Endothelial cell (in vitro differentiated cells): ENCODE data around the gene THUMPD1. TPM values are rescaled to one million over a fixed set of nuclear protein-coding genes. Genes with fewer than 3 reads are reported as not detected.
A peak's percentile ranks its signal among the peaks of the same experiment; 100 is the strongest.

Source experiments
- DNase-seq: peaks from one replicate; pipeline ENCODE4 v3.0.0; 2021; ENCODE audit warnings: low spot score
- H3K27ac Mint-ChIP-seq: one replicate; pipeline ENCODE4 v1.8.0; 2021; ENCODE audit warnings: mixed read lengths, inconsistent platforms; ENCODE audit not compliant: unreplicated experiment
- H3K27me3 Mint-ChIP-seq: one replicate; pipeline ENCODE4 v1.8.0; 2021; ENCODE audit warnings: mild to moderate bottlenecking, moderate library complexity, mixed read lengths, inconsistent platforms; ENCODE audit not compliant: unreplicated experiment
- H3K36me3 Mint-ChIP-seq: one replicate; pipeline ENCODE4 v1.8.0; 2021; ENCODE audit warnings: mild to moderate bottlenecking, low read depth, mixed read lengths, inconsistent platforms; ENCODE audit not compliant: unreplicated experiment
- H3K4me1 Mint-ChIP-seq: one replicate; pipeline ENCODE4 v1.8.0; 2021; ENCODE audit warnings: mild to moderate bottlenecking, mixed read lengths, inconsistent platforms; ENCODE audit not compliant: unreplicated experiment
- H3K4me3 Mint-ChIP-seq: one replicate; pipeline ENCODE4 v1.8.0; 2021; ENCODE audit warnings: mild to moderate bottlenecking, mixed read lengths, inconsistent platforms; ENCODE audit not compliant: unreplicated experiment
- H3K9me3 Mint-ChIP-seq: one replicate; pipeline ENCODE4 v1.8.0; 2021; ENCODE audit warnings: mixed read lengths, inconsistent platforms; ENCODE audit not compliant: unreplicated experiment
- total RNA-seq: library from RNA; stranded (reverse); fragmentation: NEBNext Ultra II Directional; extraction: Animal tissue kit (Norgen Biotek cat#: 25700); gene quantifications from one replicate; pipeline ENCODE4 v1.2.1, GENCODE V29; 2021; ENCODE audit not compliant: unreplicated experiment
- TF ChIP-seq, protein P1 (sequence below): fragments of 200-600 bp; sonication (generic); IDR thresholded peaks from one replicate; pipeline ENCODE4 v1.5.0; 2021; ENCODE audit warnings: antibody characterized with exemption; ENCODE audit not compliant: unreplicated experiment

The THUMPD1 gene
- total RNA-seq, 1 donor from 2014 or later: 32.2 TPM

DNA sequence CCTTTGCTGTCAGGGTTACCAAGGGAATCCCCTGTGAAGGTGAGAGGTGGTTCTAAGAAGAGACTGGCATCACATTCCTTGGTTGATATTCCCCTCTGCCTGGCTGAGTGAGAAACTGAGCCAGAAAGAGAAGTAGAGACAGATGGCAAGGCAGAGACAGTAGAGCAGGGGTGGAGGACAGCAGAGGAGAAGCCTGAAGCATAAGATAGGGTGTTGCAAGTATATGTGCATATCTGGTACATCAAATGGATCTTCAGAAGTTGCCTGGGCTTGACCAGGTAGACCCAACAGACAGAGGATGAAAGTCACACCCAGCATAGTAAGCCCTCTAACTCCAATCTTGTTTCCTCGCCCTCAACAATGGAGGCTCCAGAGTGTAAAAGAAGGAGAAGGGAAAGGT is 7.9 kb upstream of the THUMPD1 start:
- H3K4me3 Mint-ChIP-seq: no peak overlapping the region
- DNase-seq: no peak
- H3K4me1 Mint-ChIP-seq: peaks cover 5% of the 10 kb centered on the region
- H3K36me3 Mint-ChIP-seq: peaks cover 5% of the 10 kb centered on the region
- no peaks in the 10 kb centered on the region for H3K9me3 Mint-ChIP-seq
- TF ChIP-seq, protein P1, sequence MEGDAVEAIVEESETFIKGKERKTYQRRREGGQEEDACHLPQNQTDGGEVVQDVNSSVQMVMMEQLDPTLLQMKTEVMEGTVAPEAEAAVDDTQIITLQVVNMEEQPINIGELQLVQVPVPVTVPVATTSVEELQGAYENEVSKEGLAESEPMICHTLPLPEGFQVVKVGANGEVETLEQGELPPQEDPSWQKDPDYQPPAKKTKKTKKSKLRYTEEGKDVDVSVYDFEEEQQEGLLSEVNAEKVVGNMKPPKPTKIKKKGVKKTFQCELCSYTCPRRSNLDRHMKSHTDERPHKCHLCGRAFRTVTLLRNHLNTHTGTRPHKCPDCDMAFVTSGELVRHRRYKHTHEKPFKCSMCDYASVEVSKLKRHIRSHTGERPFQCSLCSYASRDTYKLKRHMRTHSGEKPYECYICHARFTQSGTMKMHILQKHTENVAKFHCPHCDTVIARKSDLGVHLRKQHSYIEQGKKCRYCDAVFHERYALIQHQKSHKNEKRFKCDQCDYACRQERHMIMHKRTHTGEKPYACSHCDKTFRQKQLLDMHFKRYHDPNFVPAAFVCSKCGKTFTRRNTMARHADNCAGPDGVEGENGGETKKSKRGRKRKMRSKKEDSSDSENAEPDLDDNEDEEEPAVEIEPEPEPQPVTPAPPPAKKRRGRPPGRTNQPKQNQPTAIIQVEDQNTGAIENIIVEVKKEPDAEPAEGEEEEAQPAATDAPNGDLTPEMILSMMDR: no peak
- H3K27ac Mint-ChIP-seq: no peak overlapping the region
- peaks cover 5% of the 10 kb centered on the region for H3K27me3 Mint-ChIP-seq

DNA sequence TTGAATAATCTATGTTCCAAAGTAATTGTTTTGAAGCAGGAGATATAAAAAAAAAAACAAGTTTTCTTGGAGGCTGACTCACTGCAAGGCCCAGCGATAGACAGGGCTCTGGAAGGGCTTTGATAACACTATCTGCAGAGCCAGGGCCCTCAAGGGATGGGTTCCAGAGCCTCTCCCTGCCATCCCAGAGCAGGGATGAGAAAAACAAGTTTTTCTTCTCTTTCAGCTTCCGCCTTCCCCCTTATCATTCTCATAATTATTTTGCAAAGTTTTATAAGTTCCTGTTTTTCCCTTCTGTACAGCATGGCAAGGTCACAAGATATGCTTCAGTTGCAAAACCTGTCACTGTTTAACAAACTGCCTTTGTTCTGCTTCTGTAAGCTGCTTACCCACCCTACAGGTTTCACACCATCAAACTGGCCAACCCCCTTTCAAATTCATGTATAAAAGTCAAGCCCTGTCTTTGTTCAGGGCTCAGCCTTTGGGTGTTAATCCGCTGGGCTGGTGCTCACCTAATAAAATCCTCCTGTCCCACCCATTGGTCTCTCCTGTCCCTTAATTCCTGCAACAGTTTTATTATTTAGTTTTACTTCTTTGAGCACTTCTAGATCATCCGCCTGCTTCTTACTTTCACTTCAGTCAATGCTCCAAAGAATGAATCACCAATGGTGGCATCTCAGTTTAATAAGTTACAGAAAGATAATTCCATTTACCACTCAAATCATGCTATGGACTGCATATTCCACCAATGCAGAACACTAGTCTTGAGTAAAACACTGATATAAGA is 5.6 kb upstream of the THUMPD1 start:
- no peak for DNase-seq
- Mint-ChIP-seq H3K4me3 (no peak overlapping the region), H3K9me3 (no peaks in the 10 kb centered on the region), H3K27me3 (peaks cover 5% of the 10 kb centered on the region), H3K4me1 (peaks cover 6% of the 10 kb centered on the region), H3K36me3 (peaks cover 5% of the 10 kb centered on the region), H3K27ac (no peak overlapping the region)
- TF ChIP-seq, protein P1: no peak

DNA sequence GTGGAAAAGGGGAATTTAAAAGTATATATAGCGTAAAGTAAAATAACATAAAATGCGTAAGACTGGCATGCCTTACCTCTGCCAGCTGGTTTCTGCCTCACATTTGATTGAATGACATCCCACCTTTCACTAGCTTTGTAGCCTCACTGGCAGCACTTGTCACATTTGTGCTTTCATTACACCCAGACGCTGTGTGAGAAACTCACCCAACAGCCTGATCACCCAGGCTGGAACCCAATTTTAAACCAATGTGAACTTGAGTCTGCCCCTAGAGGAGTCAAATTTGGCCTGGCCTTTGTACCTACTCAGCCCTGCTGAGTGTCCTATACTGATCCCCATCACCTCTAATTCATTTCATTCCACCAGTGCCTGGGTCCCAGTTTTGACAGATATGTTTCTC is 4.8 kb upstream of the THUMPD1 start:
- Mint-ChIP-seq H3K9me3 (no peaks in the 10 kb centered on the region), H3K27ac (no peak overlapping the region), H3K4me1 (peaks cover 6% of the 10 kb centered on the region), H3K4me3 (no peak overlapping the region), H3K27me3 (peaks cover 9% of the 10 kb centered on the region), H3K36me3 (peaks cover 5% of the 10 kb centered on the region)
- TF ChIP-seq, protein P1: no peak
- DNase-seq: no peak

DNA sequence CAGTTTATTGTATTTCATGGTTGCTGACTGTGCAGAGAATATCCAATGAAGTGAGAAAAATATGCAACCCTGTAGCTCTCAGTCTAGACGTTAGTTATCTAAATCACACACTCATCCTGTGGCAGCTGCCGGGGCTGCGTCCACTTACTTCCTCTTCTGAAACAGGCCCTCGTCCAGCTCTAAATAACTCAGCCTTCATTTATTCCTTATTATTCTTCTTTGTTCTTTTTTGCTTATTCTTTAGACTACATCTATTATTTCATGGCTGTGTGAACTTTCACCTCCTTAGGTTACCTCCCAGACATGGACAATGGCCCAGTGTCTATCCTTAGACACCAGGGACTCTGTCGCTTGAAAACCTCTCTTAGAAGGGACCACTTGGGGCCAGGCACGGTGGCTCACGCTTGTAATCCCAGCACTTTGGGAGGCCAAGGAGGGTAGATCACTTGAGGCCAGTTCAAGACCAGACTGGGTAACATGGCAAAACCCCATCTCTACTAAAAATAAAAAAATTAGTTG is 3.4 kb upstream of the THUMPD1 start:
- Mint-ChIP-seq H3K36me3 (peaks cover 5% of the 10 kb centered on the region), H3K27me3 (peaks cover 9% of the 10 kb centered on the region), H3K27ac (peak overlapping the region; percentile 87), H3K4me1 (peaks cover 13% of the 10 kb centered on the region), H3K9me3 (no peaks in the 10 kb centered on the region), H3K4me3 (no peak overlapping the region)
- TF ChIP-seq, protein P1: no peak
- no peak for DNase-seq

DNA sequence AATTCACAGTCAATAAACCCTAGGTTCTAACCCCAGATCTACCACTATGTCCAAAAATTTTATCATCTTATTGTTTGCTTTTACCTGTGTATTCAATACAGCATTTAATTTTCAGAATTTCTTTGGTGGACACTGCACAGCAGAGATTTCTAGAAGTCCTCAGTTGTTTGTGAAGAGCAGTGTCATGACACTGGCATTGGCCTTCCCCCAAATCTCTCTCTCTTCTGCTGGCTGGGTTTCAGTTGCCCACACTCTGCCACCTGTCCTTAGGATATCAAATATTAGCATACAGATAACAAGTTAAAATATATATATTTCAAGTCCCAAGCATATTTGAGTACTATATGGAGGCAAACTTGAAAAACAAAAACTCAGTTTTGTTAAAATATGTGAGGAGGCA is 2.0 kb upstream of the THUMPD1 start:
- Mint-ChIP-seq H3K36me3 (peaks cover 5% of the 10 kb centered on the region), H3K27ac (no peak overlapping the region), H3K4me3 (no peak overlapping the region), H3K27me3 (peaks cover 4% of the 10 kb centered on the region), H3K4me1 (peaks cover 13% of the 10 kb centered on the region), H3K9me3 (no peaks in the 10 kb centered on the region)
- no peak for DNase-seq
- TF ChIP-seq, protein P1: no peak
